ENCODE data around the gene PRPF6. TPM values are rescaled to one million over a fixed set of nuclear protein-coding genes. Genes with fewer than 3 reads are reported as not detected.

The PRPF6 gene
- total RNA-seq, 1 donor from 2014 or later = 81.5 TPM

GRCh38 chr20:64078934-64079272, 98.0 kb downstream of the PRPF6 start:
- Mint-ChIP-seq H3K27ac (ENCODE audit: unreplicated experiment) (no peak overlapping the region), H3K4me3 (peak overlapping the region; percentile 62), H3K36me3 (ENCODE audit: low read depth) (no peaks in the 10 kb centered on the region), H3K9me3 (no peaks in the 10 kb centered on the region), H3K4me1 (peaks cover 26% of the 10 kb centered on the region), H3K27me3 (ENCODE audit: low read depth) (peaks cover 28% of the 10 kb centered on the region)
- TF ChIP-seq CTCF (conservative IDR thresholded peaks at IDR 0.05) = no peak
- DNase-seq (ENCODE audit: low read depth, low spot score) = no peak

- peak within 1 kb of the TSS; percentile 92 for H3K4me3 Mint-ChIP-seq
- peak; percentile 60 for DNase-seq (ENCODE audit: low read depth, low spot score)
Observed at GRCh38 chr20:64079273-64080012, 98.5 kb downstream of the PRPF6 start, which contains the start of gene RGS19. Gene RGS19, minus strand, starts transcription at chr20:64079518. Its CDS starts 2,632 bp downstream, at chr20:64076886.

GRCh38 chr20:64080013-64080812, 99.3 kb downstream of the PRPF6 start, which contains the start of gene OPRL1:
Gene OPRL1, plus strand, starts transcription at chr20:64080082. Its CDS starts 12,639 bp downstream, at chr20:64092721.
- DNase-seq (ENCODE audit: low read depth, low spot score) = no peak
- Mint-ChIP-seq H3K27me3 (ENCODE audit: low read depth) (peaks cover 39% of the 10 kb centered on the region), H3K4me1 (peaks cover 30% of the 10 kb centered on the region), H3K4me3 (peak within 1 kb of the TSS; percentile 92), H3K36me3 (ENCODE audit: low read depth) (no peaks in the 10 kb centered on the region), H3K9me3 (no peaks in the 10 kb centered on the region), H3K27ac (ENCODE audit: unreplicated experiment) (peak within 1 kb of the TSS; percentile 27)
- no peak for TF ChIP-seq CTCF (conservative IDR thresholded peaks at IDR 0.05)

More at GRCh38 chr20:64079273-64080012, 98.5 kb downstream of the PRPF6 start, which contains the start of gene RGS19:
- peaks cover 30% of the 10 kb centered on the region for H3K4me1 Mint-ChIP-seq
- peaks cover 31% of the 10 kb centered on the region for H3K27me3 Mint-ChIP-seq (ENCODE audit: low read depth)
- no peak within 1 kb of the TSS for H3K27ac Mint-ChIP-seq (ENCODE audit: unreplicated experiment)
- H3K9me3 Mint-ChIP-seq = no peaks in the 10 kb centered on the region
- TF ChIP-seq CTCF (conservative IDR thresholded peaks at IDR 0.05) = no peak
- H3K36me3 Mint-ChIP-seq (ENCODE audit: low read depth) = no peaks in the 10 kb centered on the region

- TF ChIP-seq CTCF (conservative IDR thresholded peaks at IDR 0.05) = no peak
- H3K4me1 Mint-ChIP-seq = peaks cover 30% of the 10 kb centered on the region
- DNase-seq (ENCODE audit: low read depth, low spot score) = no peak
- peak overlapping the region; percentile 92 for H3K4me3 Mint-ChIP-seq
- peak overlapping the region; percentile 27 for H3K27ac Mint-ChIP-seq (ENCODE audit: unreplicated experiment)
- no peaks in the 10 kb centered on the region for H3K36me3 Mint-ChIP-seq (ENCODE audit: low read depth)
- no peaks in the 10 kb centered on the region for H3K9me3 Mint-ChIP-seq
- peaks cover 47% of the 10 kb centered on the region for H3K27me3 Mint-ChIP-seq (ENCODE audit: low read depth)
Observed at GRCh38 chr20:64080813-64081623, 100.1 kb downstream of the PRPF6 start.

GRCh38 chr20:64081624-64081964, 100.7 kb downstream of the PRPF6 start:
- H3K27me3 Mint-ChIP-seq (ENCODE audit: low read depth) = peaks cover 53% of the 10 kb centered on the region
- H3K36me3 Mint-ChIP-seq (ENCODE audit: low read depth) = no peaks in the 10 kb centered on the region
- no peak overlapping the region for H3K27ac Mint-ChIP-seq (ENCODE audit: unreplicated experiment)
- no peak for DNase-seq (ENCODE audit: low read depth, low spot score)
- H3K4me1 Mint-ChIP-seq = peaks cover 30% of the 10 kb centered on the region
- no peak for TF ChIP-seq CTCF (conservative IDR thresholded peaks at IDR 0.05)
- H3K9me3 Mint-ChIP-seq = no peaks in the 10 kb centered on the region
- H3K4me3 Mint-ChIP-seq = peak overlapping the region; percentile 83

Data from neural crest cell (in vitro differentiated cells).